Kidney (tissue), 14 donors: ENCODE data around the gene PC. TPM values are rescaled to one million over a fixed set of nuclear protein-coding genes. Genes with fewer than 3 reads are reported as not detected.

ENCODE experiments used
- DNase-seq, 5 donors: peaks; one replicate each; pipeline ENCODE4 v3.0.0-alpha.2; 2013 to 2020
- FAIRE-seq: peaks from 2 replicates; lab custom pipeline; 2012; peaks lifted over from hg19 to GRCh38; lab: Jason Lieb, UNC
- H3K27ac ChIP-seq, 2 donors: one replicate each; pipeline ENCODE4 v1.7.0; 2013; ENCODE audit warnings: low read depth in 2 of 2, low read length in 2 of 2, inconsistent platforms in 1 of 2
- H3K27me3 ChIP-seq: one replicate; pipeline ENCODE4 v1.7.1; 2013; ENCODE audit warnings: low read length, inconsistent platforms; ENCODE audit not compliant: control insufficient read depth, insufficient read depth
- H3K36me3 ChIP-seq, 3 donors: one replicate each; pipeline versions ENCODE4 v1.7.0 to v1.7.1; 2013; ENCODE audit warnings: low read length in 3 of 3, control low read depth in 1 of 3, inconsistent platforms in 1 of 3; ENCODE audit not compliant: insufficient read depth in 3 of 3, control insufficient read depth in 2 of 3
- H3K4me1 ChIP-seq, 3 donors: one replicate each; pipeline versions ENCODE4 v1.7.0 to v1.7.1; 2013; ENCODE audit warnings: low read length in 3 of 3, inconsistent platforms in 1 of 3, low read depth in 1 of 3; ENCODE audit not compliant: control insufficient read depth in 2 of 3, insufficient read depth in 2 of 3
- H3K4me3 ChIP-seq, 3 donors: one replicate each; pipeline versions ENCODE4 v1.7.0 to v1.8.1; 2013; ENCODE audit warnings: low read length in 3 of 3, control low read depth in 1 of 3, inconsistent platforms in 1 of 3
- H3K9ac ChIP-seq, 3 donors: one replicate each; pipeline versions ENCODE4 v1.7.0 to v1.7.1; 2013; ENCODE audit warnings: low read length in 3 of 3, control low read depth in 1 of 3, inconsistent platforms in 1 of 3
- H3K9me3 ChIP-seq, 3 donors: one replicate each; pipeline versions ENCODE4 v1.7.0 to v1.7.1; 2013; ENCODE audit warnings: low read length in 3 of 3, control low read depth in 1 of 3, inconsistent platforms in 1 of 3; ENCODE audit not compliant: control insufficient read depth in 2 of 3, insufficient read depth in 1 of 3
- intact Hi-C: fragments of 100-400 bp; cut with DNase I; formaldehyde crosslinking; loops from one replicate; pipeline ENCODE4 v1.11.1; 2022
- polyA plus RNA-seq: library from polyadenylated mRNA; stranded (reverse); fragments of 350-450 nt; fragmentation: Illumina TruSeq; extraction: RNeasy Lipid Tissue Mini Kit (QIAGEN cat#74804); gene quantifications from one replicate; pipeline ENCODE4 v1.2.3, GENCODE V29; 2014; ENCODE audit warnings: low read depth, low replicate concordance; ENCODE audit not compliant: insufficient read depth
- total RNA-seq: library from RNA; stranded (reverse); fragmentation: NEBNext Ultra II Directional; extraction: Animal tissue kit (Norgen Biotek cat#: 25700); gene quantifications from one replicate; pipeline ENCODE4 v1.2.1, GENCODE V29; 2021
- TF ChIP-seq, protein P1 (sequence below): IDR thresholded peaks from 3 replicates; pipeline ENCODE4 v1.5.1; 2012; ENCODE audit warnings: mild to moderate bottlenecking, moderate library complexity, borderline replicate concordance; ENCODE audit not compliant: insufficient read depth; ENCODE audit errors: extremely low read depth
- donor health status: control.
- donor health status: control.
- donor health status: control.
- donor health status: control.
- donor health status: control.
- donor health status: DM: yes; HTN: yes; CAD: no.
- donor health status: Normal renal cell carcinoma (clear cell type).

PC gene
- total and polyA plus RNA-seq, 2 donors from 2014 or later = 20.8 to 95.2 TPM

DNA sequence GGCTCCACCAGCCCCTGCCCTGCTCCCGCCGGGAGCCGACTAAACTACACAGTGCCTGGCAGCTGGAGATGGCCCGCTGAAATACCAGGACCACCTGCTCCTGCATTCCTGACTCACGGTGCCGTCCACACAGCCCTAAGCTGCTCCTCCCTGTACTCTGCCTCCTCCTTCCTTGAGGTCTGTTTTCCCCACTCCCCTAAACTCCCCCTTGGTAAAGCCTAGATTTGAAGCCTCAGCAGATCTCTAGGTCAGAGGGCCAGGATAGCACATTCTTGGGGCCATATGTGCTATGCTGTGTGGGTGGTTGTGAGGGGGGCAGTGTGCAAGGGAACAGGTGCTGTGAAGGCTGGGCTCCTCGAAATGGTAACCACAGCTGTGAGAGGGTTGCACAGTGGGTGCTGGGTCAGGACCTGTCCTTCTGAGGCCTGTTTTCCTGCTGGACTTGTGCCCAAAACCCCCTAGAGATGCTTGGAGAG lies 91.6 kb downstream of the PC start:
- no peak overlapping the region for H3K9ac ChIP-seq
- H3K36me3 ChIP-seq = peaks cover 0 to 16% (median 0%) of the 10 kb centered on the region in 3 donors
- TF ChIP-seq, protein P1, sequence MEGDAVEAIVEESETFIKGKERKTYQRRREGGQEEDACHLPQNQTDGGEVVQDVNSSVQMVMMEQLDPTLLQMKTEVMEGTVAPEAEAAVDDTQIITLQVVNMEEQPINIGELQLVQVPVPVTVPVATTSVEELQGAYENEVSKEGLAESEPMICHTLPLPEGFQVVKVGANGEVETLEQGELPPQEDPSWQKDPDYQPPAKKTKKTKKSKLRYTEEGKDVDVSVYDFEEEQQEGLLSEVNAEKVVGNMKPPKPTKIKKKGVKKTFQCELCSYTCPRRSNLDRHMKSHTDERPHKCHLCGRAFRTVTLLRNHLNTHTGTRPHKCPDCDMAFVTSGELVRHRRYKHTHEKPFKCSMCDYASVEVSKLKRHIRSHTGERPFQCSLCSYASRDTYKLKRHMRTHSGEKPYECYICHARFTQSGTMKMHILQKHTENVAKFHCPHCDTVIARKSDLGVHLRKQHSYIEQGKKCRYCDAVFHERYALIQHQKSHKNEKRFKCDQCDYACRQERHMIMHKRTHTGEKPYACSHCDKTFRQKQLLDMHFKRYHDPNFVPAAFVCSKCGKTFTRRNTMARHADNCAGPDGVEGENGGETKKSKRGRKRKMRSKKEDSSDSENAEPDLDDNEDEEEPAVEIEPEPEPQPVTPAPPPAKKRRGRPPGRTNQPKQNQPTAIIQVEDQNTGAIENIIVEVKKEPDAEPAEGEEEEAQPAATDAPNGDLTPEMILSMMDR = no peak
- DNase-seq (peak in 3 of 5 donors; percentile 42 to 68 (median 58)), FAIRE-seq (no peak)
- H3K4me1 ChIP-seq = no peaks in the 10 kb centered on the region
- H3K27me3 ChIP-seq = no peaks in the 10 kb centered on the region
- no peaks in the 10 kb centered on the region for H3K9me3 ChIP-seq
- intact Hi-C loops = no loop called here
- H3K4me3 ChIP-seq = no peak overlapping the region
- H3K27ac ChIP-seq = no peak overlapping the region

DNA sequence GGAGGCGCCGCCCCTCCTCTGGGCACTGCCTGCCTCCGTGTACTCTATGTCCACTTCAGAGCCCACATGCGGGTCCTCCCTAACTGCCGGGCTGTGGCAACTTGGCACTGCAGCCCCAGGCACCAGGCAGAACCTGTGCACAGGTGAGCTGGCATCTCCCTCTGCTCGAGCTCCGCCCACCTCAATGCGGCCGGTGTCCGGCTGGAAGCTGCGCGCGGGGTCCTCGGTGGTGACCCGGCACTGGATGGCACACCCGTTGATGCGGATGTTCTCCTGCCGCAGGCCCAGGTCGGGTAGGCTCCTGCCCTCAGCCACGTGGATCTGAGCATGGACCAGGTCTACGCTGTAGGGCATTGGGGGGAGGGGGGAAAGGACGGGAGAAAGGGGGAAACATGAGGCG lies 92.2 kb downstream of the PC start:
- H3K9ac ChIP-seq = no peak overlapping the region
- no peaks in the 10 kb centered on the region for H3K27me3 ChIP-seq
- TF ChIP-seq, protein P1 = no peak
- H3K9me3 ChIP-seq = no peaks in the 10 kb centered on the region
- H3K4me1 ChIP-seq = no peaks in the 10 kb centered on the region
- no peak overlapping the region for H3K4me3 ChIP-seq
- FAIRE-seq = no peak
- intact Hi-C loops = no loop called here
- peak in 1 of 5 donors; percentile 60 for DNase-seq
- no peak overlapping the region for H3K27ac ChIP-seq
- peaks cover 0 to 10% (median 0%) of the 10 kb centered on the region in 3 donors for H3K36me3 ChIP-seq

DNA sequence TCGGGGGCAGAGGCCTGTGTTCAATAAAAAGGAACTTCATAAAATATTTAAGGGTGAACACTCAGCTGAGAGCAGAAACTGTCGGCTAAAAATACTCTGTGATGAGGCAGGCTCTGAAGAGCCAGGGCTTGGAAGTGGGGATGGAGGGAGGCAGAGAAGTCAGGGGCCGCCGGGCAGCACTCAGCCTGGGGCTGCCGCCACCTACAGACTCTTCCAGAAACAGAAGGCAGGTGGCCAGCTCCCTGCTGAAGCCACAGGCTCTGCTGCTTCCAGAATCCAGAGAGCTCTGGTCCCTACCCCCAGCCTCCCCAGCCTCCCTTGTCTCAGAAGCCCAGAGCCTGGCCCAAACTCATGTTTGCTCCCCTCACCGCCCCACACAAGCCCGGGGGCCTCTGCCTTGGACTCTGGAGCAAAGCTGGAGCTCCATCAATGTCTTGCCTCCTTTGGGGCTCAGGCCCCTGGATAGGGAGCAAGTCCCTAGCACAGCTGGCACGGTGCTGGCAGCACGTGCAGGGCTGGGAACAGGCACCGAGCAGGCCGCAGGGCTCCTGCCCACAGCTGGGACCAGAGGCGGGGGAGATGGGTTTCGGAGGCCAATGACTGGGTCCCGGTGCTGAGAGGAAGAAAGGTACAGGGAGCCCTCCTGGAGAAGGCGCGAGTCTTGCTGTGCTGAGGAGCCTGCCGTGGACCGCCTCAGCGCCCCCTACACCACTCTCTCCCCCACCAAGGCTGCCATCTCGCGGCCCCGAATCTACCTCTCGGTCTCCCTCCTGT lies 93.1 kb downstream of the PC start:
- TF ChIP-seq, protein P1 = no peak
- FAIRE-seq = no peak
- no peaks in the 10 kb centered on the region for H3K4me1 ChIP-seq
- no peak for DNase-seq
- intact Hi-C loops = no loop called here
- no peak overlapping the region for H3K9ac ChIP-seq
- no peaks in the 10 kb centered on the region for H3K9me3 ChIP-seq
- H3K4me3 ChIP-seq = no peak overlapping the region
- no peak overlapping the region for H3K27ac ChIP-seq
- no peaks in the 10 kb centered on the region for H3K27me3 ChIP-seq
- H3K36me3 ChIP-seq = peaks cover 0 to 9% (median 0%) of the 10 kb centered on the region in 3 donors
